Thymus (tissue), 11 donors: ENCODE results near the gene FIG4. TPM values are rescaled to one million over a fixed set of nuclear protein-coding genes. Genes with fewer than 3 reads are reported as not detected.
"Not testable (repeated sequence)": the region's sequence is repeated elsewhere in the genome, so short reads cannot be mapped to it uniquely, and the experiment has no call there.

Experiments
- DNase-seq, 9 donors: peaks; one replicate each; pipeline ENCODE4 v3.0.0-alpha.2; 2013; ENCODE audit warnings: low spot score in 9 of 9, low read depth in 6 of 9, missing footprints in 1 of 9
- H3K27ac ChIP-seq, 2 donors: one replicate each; pipeline ENCODE4 v1.5.1; 2013; ENCODE audit warnings: control low read depth in 1 of 2, low read depth in 1 of 2, low read length in 1 of 2, mild to moderate bottlenecking in 1 of 2, moderate library complexity in 1 of 2
- H3K27me3 ChIP-seq, 2 donors: one replicate each; pipeline ENCODE4 v1.5.1; 2013; ENCODE audit warnings: low read length in 1 of 2; ENCODE audit not compliant: control insufficient read depth in 2 of 2, insufficient read depth in 1 of 2
- H3K36me3 ChIP-seq, 2 donors: one replicate each; pipeline ENCODE4 v1.5.1; 2013; ENCODE audit warnings: low read length in 1 of 2, mild to moderate bottlenecking in 1 of 2, moderate library complexity in 1 of 2; ENCODE audit not compliant: control insufficient read depth in 2 of 2, insufficient read depth in 2 of 2
- H3K4me1 ChIP-seq, 2 donors: one replicate each; pipeline ENCODE4 v1.5.1; 2013; ENCODE audit warnings: low read length in 2 of 2; ENCODE audit not compliant: control insufficient read depth in 2 of 2, insufficient read depth in 2 of 2
- H3K4me3 ChIP-seq, 2 donors: one replicate each; pipeline ENCODE4 v1.5.1; 2013; ENCODE audit warnings: low read length in 2 of 2, control low read depth in 1 of 2, mild to moderate bottlenecking in 1 of 2
- H3K9me3 ChIP-seq, 2 donors: one replicate each; pipeline ENCODE4 v1.5.1; 2013; ENCODE audit warnings: low read length in 1 of 2, mild to moderate bottlenecking in 1 of 2; ENCODE audit not compliant: control insufficient read depth in 2 of 2, insufficient read depth in 1 of 2
- WGBS: extraction: QIAGEN DNeasy Blood & Tissue Kit; methylation state at CpG from one replicate; pipeline ENCODE4 v1.1.7; 2013; 5-methylcytosine and 5-hydroxymethylcytosine counted together
- polyA plus RNA-seq: library from polyadenylated mRNA; stranded (reverse); fragments of 200-250 nt; gene quantifications from one replicate; pipeline ENCODE4 v1.2.3, GENCODE V29; 2013
- total RNA-seq: library from RNA; stranded (reverse); fragments of 120-200 nt; gene quantifications from one replicate; pipeline ENCODE4 v1.2.4, GENCODE V29; 2013
- donor health status: healthy.

FIG4 gene
- total and polyA plus RNA-seq, 2 donors = 16.7 to 18.9 TPM

DNA sequence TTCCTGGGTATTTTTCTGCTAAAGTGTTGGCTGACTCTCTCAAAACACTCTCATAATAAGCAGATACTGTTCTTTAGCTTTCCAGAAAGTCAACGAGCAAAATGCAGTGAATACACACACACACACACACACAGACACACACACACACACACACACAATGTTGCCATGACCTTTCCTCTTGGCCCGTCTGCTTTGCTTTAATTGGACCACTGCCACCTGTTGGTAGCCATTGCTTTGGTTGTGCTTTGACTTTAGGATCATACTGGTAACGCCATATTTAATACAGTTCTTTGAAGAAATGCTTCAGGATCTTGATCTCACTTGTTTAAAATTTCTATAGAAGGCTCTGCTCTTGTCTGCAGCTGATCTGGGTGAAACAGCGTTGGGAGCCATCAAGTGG is 4.4 kb downstream of the FIG4 start:
- 96% methylated on average over 4 of the region's 4 CpGs for WGBS
- Histone ChIP-seq H3K36me3 (peaks cover 0 to 3% of the 10 kb centered on the region in 2 donors), H3K27me3 (no peaks in the 10 kb centered on the region), H3K4me3 (no peak overlapping the region), H3K4me1 (peaks cover 3 to 7% of the 10 kb centered on the region in 2 donors), H3K27ac (peak overlapping the region in 1 of 2 donors; percentile 9), H3K9me3 (no peaks in the 10 kb centered on the region)
- no peak for DNase-seq

DNA sequence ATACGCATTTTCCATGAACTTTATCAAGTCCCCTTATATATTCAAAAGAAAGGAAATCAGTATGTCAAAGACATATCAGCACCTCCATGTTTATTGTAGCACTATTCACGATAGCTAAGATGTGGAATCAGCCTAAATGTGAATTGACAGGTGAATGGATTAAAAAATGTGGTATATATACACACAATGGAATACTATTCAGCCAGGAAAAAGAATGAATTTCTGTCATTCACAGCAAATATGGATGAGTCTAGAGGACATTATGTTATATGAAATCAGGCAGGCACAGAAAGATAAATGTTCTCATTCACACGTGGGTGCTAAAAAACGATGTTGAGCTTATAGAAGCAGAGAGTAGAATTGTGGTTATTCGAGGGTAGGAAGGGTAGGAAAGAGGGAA is 5.3 kb downstream of the FIG4 start:
- no peaks in the 10 kb centered on the region for H3K27me3 ChIP-seq
- H3K27ac ChIP-seq = no peak overlapping the region
- no peak overlapping the region for H3K4me3 ChIP-seq
- H3K4me1 ChIP-seq = peaks cover 3 to 7% of the 10 kb centered on the region in 2 donors
- H3K9me3 ChIP-seq = no peaks in the 10 kb centered on the region
- 97% methylated on average over 5 of the region's 5 CpGs for WGBS
- no peak for DNase-seq
- peaks cover 0 to 3% of the 10 kb centered on the region in 2 donors for H3K36me3 ChIP-seq

DNA sequence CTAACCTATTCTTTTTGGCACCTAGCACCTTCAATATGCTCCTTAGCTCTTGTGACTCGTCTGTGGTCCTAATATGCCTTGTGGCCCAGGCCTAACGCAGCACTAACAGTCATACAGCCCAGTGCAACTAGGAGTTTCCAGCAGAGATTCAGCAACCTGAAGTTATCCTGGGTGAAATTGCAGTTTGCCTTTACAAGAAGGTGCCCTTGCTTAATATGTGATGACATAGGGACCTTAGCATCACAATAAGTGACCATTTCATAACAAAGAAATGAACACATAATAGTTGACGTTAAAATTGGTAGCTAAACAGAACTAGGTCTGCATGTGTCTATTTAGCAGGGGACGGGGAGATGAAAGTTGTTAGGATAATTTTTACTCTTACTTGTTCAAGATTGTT is 10.1 kb downstream of the FIG4 start:
- H3K36me3 ChIP-seq = no peaks in the 10 kb centered on the region
- peaks cover 2 to 4% of the 10 kb centered on the region in 2 donors for H3K4me1 ChIP-seq
- H3K27ac ChIP-seq = no peak overlapping the region
- H3K9me3 ChIP-seq = no peaks in the 10 kb centered on the region
- H3K4me3 ChIP-seq = no peak overlapping the region
- no peak for DNase-seq
- no peaks in the 10 kb centered on the region for H3K27me3 ChIP-seq
- WGBS = 96% methylated on average over 4 of the region's 4 CpGs

DNA sequence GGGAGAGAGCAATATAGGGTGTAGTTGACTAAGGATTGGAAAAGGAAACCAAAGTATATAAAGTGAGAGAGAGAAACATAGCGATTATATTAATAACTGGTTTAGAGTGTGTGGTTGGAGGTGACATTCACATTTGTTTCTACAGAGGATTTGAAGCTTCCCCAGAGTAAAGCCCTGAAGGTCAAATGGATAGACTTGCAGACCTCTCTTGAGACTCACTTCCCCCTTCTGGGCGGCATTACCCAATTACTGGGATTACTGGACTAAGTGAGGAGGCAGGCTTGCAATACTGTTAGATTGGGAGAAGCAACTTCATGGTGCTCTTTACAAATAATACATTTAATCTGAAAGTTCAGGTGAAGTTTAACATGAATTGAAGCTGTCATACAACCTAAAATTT is 10.7 kb downstream of the FIG4 start:
- 94% methylated on average over 2 of the region's 2 CpGs for WGBS
- Histone ChIP-seq H3K27me3 (no peaks in the 10 kb centered on the region), H3K4me3 (no peak overlapping the region), H3K27ac (no peak overlapping the region), H3K4me1 (peaks cover 2 to 8% of the 10 kb centered on the region in 2 donors), H3K9me3 (no peaks in the 10 kb centered on the region), H3K36me3 (no peaks in the 10 kb centered on the region)
- DNase-seq = no peak

DNA sequence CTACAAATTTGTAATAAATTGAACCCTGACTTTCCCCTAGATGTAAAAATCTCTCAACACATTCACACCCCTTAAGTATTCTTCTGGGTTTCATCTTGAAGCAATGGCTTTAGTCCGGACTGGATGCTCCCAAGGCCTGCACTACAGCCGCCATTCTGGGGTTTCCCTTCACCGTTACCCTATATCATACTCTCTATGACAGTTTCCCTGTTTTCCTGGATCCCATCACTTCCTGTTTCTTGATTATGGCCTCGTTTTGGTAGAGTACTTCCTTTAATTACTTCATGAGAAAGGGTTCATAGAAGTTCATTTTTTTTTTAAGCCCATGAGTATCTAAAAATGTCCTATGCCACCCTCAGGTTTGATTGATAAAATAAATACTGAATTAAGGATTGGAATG is 11.7 kb downstream of the FIG4 start:
- no peak overlapping the region for H3K27ac ChIP-seq
- H3K9me3 ChIP-seq = no peaks in the 10 kb centered on the region
- H3K4me3 ChIP-seq = no peak overlapping the region
- no peaks in the 10 kb centered on the region for H3K36me3 ChIP-seq
- no peak for DNase-seq
- no peaks in the 10 kb centered on the region for H3K27me3 ChIP-seq
- whole genome bisulfite sequencing = 72% methylated on average over 4 of the region's 4 CpGs
- H3K4me1 ChIP-seq = peaks cover 2 to 8% of the 10 kb centered on the region in 2 donors

DNA sequence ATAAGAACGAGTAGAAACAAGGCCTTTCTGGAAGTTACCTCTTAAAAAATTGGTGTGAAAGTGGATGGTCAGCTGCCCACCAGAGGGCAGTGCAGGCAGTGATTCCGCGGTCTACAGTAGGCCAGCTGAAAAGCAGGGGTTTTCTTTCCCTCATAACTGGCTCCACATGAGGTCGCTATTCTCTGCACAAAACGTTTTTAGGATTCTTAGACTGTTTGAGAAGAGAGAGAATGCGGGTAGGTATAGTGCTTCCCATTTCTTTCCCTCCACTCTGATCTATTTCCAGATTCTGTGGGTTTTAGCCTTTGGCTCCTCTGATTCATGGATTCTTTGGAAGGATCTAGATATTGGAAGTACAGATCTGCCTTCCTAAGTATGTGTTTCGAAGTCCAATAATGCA is 14.2 kb downstream of the FIG4 start:
- H3K27ac ChIP-seq = no peak overlapping the region
- no peaks in the 10 kb centered on the region for H3K36me3 ChIP-seq
- peaks cover 2 to 8% of the 10 kb centered on the region in 2 donors for H3K4me1 ChIP-seq
- WGBS = 21% methylated on average over 7 of the region's 7 CpGs
- H3K4me3 ChIP-seq = no peak overlapping the region
- DNase-seq = peak; percentile 49 to 88 (median 76)
- no peaks in the 10 kb centered on the region for H3K27me3 ChIP-seq
- no peaks in the 10 kb centered on the region for H3K9me3 ChIP-seq

DNA sequence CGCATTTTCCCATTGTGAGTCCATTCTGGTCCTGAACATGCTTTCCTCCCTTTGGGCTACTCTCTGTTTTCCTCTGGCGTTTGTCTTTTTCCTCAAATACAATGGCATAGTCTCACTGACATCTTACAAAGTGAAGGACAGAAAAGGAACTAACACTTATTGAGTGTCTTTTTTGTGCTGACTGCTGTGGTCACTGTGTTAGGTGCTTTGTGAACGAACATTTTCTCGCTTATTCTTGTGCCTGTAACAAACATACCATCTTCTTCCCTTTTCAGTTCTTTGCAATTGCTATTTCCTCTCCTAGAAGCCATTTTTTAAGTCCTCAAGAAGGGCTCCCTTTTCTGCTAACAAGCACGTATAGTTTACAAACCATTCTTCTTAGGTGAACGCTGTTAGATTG is 15.4 kb downstream of the FIG4 start:
- no peaks in the 10 kb centered on the region for H3K27me3 ChIP-seq
- no peaks in the 10 kb centered on the region for H3K9me3 ChIP-seq
- DNase-seq = no peak
- no peak overlapping the region for H3K4me3 ChIP-seq
- 76% methylated on average over 6 of the region's 6 CpGs for WGBS
- H3K36me3 ChIP-seq = no peaks in the 10 kb centered on the region
- no peak overlapping the region for H3K27ac ChIP-seq
- peaks cover 2 to 8% of the 10 kb centered on the region in 2 donors for H3K4me1 ChIP-seq

DNA sequence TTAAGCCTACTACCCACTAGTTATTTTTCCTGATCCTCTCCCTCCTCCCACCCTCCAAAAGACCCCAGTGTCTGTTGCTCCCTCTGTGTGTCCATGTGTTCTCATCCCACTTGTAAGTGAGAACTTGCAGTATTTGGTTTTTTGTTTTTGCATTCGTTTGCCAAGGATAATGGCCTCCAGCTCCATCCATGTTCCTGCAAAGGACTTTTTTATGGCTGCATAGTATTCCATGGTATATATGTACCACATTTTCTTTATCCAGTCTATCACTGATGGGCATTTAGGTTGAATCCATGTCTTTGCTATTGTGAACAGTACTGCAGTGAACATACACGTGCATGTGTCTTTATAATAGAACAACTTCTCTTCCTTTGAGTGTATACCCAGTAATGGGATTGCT is 17.0 kb downstream of the FIG4 start:
- H3K27me3 ChIP-seq, H3K36me3 ChIP-seq, DNase-seq, H3K4me3 ChIP-seq, H3K9me3 ChIP-seq, H3K4me1 ChIP-seq, H3K27ac ChIP-seq: not testable (repeated sequence)
- 96% methylated on average over 2 of the region's 2 CpGs for WGBS

DNA sequence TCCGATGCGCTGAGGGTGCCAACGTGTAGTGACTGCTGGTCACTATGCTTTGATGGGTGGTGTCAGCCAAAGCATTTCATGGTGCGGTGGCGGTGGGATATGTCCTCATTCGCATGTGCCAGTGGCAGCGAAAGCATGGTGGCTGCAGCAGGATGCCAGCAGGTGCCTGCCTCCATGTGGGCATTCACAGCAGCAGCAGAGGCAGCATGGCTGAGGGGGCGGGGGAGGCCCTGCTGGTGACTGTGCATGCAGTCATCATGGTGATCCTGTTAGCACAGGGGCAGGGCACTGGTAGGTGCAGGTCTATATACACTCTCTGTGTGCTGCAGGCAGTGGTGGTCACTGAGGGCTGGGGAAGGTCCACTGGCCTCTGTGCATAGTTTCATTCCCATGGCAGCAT is 22.0 kb downstream of the FIG4 start:
- H3K36me3 ChIP-seq = peaks cover 2 to 4% of the 10 kb centered on the region in 2 donors
- DNase-seq = no peak
- no peaks in the 10 kb centered on the region for H3K9me3 ChIP-seq
- no peaks in the 10 kb centered on the region for H3K27me3 ChIP-seq
- no peaks in the 10 kb centered on the region for H3K4me1 ChIP-seq
- no peak overlapping the region for H3K27ac ChIP-seq
- 98% methylated on average over 8 of the region's 8 CpGs for WGBS
- no peak overlapping the region for H3K4me3 ChIP-seq

DNA sequence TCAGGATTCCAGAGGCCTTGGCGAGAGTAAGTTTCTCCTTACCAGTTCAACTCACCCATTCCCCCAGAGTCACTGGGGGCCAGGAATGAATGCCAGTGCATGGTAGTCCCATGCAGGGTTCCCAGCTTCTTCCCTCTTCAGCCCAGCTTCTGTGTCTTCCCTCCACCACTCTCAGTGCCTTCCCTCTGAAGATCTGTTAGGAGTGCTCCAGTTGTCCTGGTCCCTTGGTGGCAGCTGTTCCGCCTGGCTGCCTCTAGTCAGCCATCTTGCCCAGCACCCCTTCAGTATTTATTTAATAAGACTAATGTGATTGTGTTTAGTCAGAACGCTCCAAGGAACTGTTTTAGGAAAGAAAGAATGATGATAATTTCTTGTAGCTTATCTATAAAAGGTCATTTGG is 23.1 kb downstream of the FIG4 start:
- H3K4me3 ChIP-seq = no peak overlapping the region
- no peaks in the 10 kb centered on the region for H3K9me3 ChIP-seq
- H3K27ac ChIP-seq = no peak overlapping the region
- DNase-seq = no peak
- peaks cover 4 to 10% of the 10 kb centered on the region in 2 donors for H3K36me3 ChIP-seq
- H3K27me3 ChIP-seq = no peaks in the 10 kb centered on the region
- H3K4me1 ChIP-seq = no peaks in the 10 kb centered on the region
- WGBS = over 99% methylated on average over 3 of the region's 3 CpGs
